ENCODE measurements around the gene ZBTB9.

ZBTB9 gene

GRCh38 chr6:33406126-33406525 is 48.2 kb upstream of the ZBTB9 start:
- no peak for TF ChIP-seq EZH2 (optimal IDR thresholded peaks at IDR 0.05; ENCODE audit: low read depth, low read length)
- no peak for TF ChIP-seq EZH2phosphoT487 (IDR thresholded peaks at IDR 0.05; ENCODE audit: low read length)
- no peak for TF ChIP-seq CTCF (IDR thresholded peaks at IDR 0.05; ENCODE audit: low read length)
- Histone ChIP-seq H3K9me2 (replicated peaks; ENCODE audit: insufficient read depth, low read length) (no peaks in the 10 kb centered on the region), H3K9ac (ENCODE audit: low read length) (no peak overlapping the region), H3K27me3 (replicated peaks; ENCODE audit: insufficient read depth, low read length) (no peaks in the 10 kb centered on the region), H3K27ac (ENCODE audit: low read length) (no peak overlapping the region), H3K4me2 (ENCODE audit: low read depth, low read length) (no peak overlapping the region), H2AFZ (ENCODE audit: low read length) (no peak overlapping the region), H3K9me3 (replicated peaks; ENCODE audit: insufficient read depth, low read length) (no peaks in the 10 kb centered on the region), H3K4me3 (ENCODE audit: low read length) (no peak overlapping the region), H3K79me2 (ENCODE audit: low read length) (peaks cover 48% of the 10 kb centered on the region), H3K4me1 (ENCODE audit: low read length) (no peaks in the 10 kb centered on the region), H4K20me1 (ENCODE audit: insufficient read depth, low read length) (no peaks in the 10 kb centered on the region), H3F3A (ENCODE audit: insufficient read depth, low read length) (peaks cover 45% of the 10 kb centered on the region), H3K36me3 (replicated peaks; ENCODE audit: insufficient read depth, low read length) (peaks cover 7% of the 10 kb centered on the region; the same call in 1 of the 2 replicates)
- no peak for DNase-seq

GRCh38 chr6:33407132-33407718 is 47.2 kb upstream of the ZBTB9 start:
- Histone ChIP-seq H3K36me3 (replicated peaks; ENCODE audit: insufficient read depth, low read length) (peaks cover 7% of the 10 kb centered on the region; the same call in 1 of the 2 replicates), H3K27me3 (replicated peaks; ENCODE audit: insufficient read depth, low read length) (no peaks in the 10 kb centered on the region), H4K20me1 (ENCODE audit: insufficient read depth, low read length) (no peaks in the 10 kb centered on the region), H3K9me2 (replicated peaks; ENCODE audit: insufficient read depth, low read length) (no peaks in the 10 kb centered on the region), H3K79me2 (ENCODE audit: low read length) (peaks cover 47% of the 10 kb centered on the region), H3K9ac (ENCODE audit: low read length) (no peak overlapping the region), H2AFZ (ENCODE audit: low read length) (no peak overlapping the region), H3K27ac (ENCODE audit: low read length) (no peak overlapping the region), H3K4me3 (ENCODE audit: low read length) (no peak overlapping the region), H3K9me3 (replicated peaks; ENCODE audit: insufficient read depth, low read length) (no peaks in the 10 kb centered on the region), H3K4me2 (ENCODE audit: low read depth, low read length) (no peak overlapping the region), H3F3A (ENCODE audit: insufficient read depth, low read length) (peaks cover 45% of the 10 kb centered on the region), H3K4me1 (ENCODE audit: low read length) (no peaks in the 10 kb centered on the region)
- DNase-seq, result no peak
- TF ChIP-seq CTCF (IDR thresholded peaks at IDR 0.05; ENCODE audit: low read length) (peak; percentile 16; the same call in 1 of the 2 replicates), EZH2phosphoT487 (IDR thresholded peaks at IDR 0.05; ENCODE audit: low read length) (no peak), EZH2 (optimal IDR thresholded peaks at IDR 0.05; ENCODE audit: low read depth, low read length) (no peak)

- Histone ChIP-seq H3K4me1 (ENCODE audit: low read length) (no peaks in the 10 kb centered on the region), H2AFZ (ENCODE audit: low read length) (peak overlapping the region; percentile 86)
These were observed 44.2 kb upstream of the ZBTB9 start for GRCh38 chr6:33410050-33410710.

More at GRCh38 chr6:33410050-33410710, 44.2 kb upstream of the ZBTB9 start:
- H4K20me1 ChIP-seq (ENCODE audit: insufficient read depth, low read length), result no peaks in the 10 kb centered on the region
- DNase-seq, result peak; percentile 97
- peak overlapping the region; percentile 86 for H3K9ac ChIP-seq (ENCODE audit: low read length)
- peaks cover 50% of the 10 kb centered on the region for H3F3A ChIP-seq (ENCODE audit: insufficient read depth, low read length)
- TF ChIP-seq EZH2 (optimal IDR thresholded peaks at IDR 0.05; ENCODE audit: low read depth, low read length) (no peak), EZH2phosphoT487 (IDR thresholded peaks at IDR 0.05; ENCODE audit: low read length) (no peak), CTCF (IDR thresholded peaks at IDR 0.05; ENCODE audit: low read length) (no peak)
- peaks cover 24% of the 10 kb centered on the region for H3K79me2 ChIP-seq (ENCODE audit: low read length)
- peak overlapping the region; percentile 88 for H3K27ac ChIP-seq (ENCODE audit: low read length)
- peak overlapping the region; percentile 58 for H3K4me3 ChIP-seq (ENCODE audit: low read length)
- no peaks in the 10 kb centered on the region for H3K9me2 ChIP-seq (replicated peaks; ENCODE audit: insufficient read depth, low read length)
- no peaks in the 10 kb centered on the region for H3K27me3 ChIP-seq (replicated peaks; ENCODE audit: insufficient read depth, low read length)
- peaks cover 3% of the 10 kb centered on the region for H3K36me3 ChIP-seq (replicated peaks; ENCODE audit: insufficient read depth, low read length)
- H3K4me2 ChIP-seq (ENCODE audit: low read depth, low read length), result peak overlapping the region; percentile 96
- H3K9me3 ChIP-seq (replicated peaks; ENCODE audit: insufficient read depth, low read length), result no peaks in the 10 kb centered on the region
